Mesenchymal stem cell (in vitro differentiated cells and primary cell): ENCODE results near the gene RRAD.

ENCODE experiments used
- DNase-seq: peaks from one replicate; pipeline ENCODE4 v3.0.0-alpha.2; 2013
- H2AFZ ChIP-seq: one replicate; pipeline ENCODE4 v1.6.1; 2013; ENCODE audit warnings: low read depth, mild to moderate bottlenecking, control low read depth, inconsistent platforms, low read length, moderate library complexity
- H2AK5ac ChIP-seq: 2 replicates; pipeline ENCODE4 v1.6.1; 2013; ENCODE audit warnings: low read length, moderate library complexity, mild to moderate bottlenecking, inconsistent platforms; ENCODE audit not compliant: severe bottlenecking
- H2BK120ac ChIP-seq: one replicate; pipeline ENCODE4 v1.6.1; 2013; ENCODE audit warnings: low read depth, mild to moderate bottlenecking, inconsistent platforms, low read length, moderate library complexity
- H2BK12ac ChIP-seq, 2 experiments: one replicate each; pipeline ENCODE4 v1.6.1; 2013; ENCODE audit warnings: inconsistent platforms in 2 of 2, low read length in 2 of 2, mild to moderate bottlenecking in 2 of 2, moderate library complexity in 2 of 2, control low read depth in 1 of 2
- H2BK15ac ChIP-seq: one replicate; pipeline ENCODE4 v1.6.1; 2013; ENCODE audit warnings: mild to moderate bottlenecking, low read depth, inconsistent platforms; ENCODE audit not compliant: poor library complexity, severe bottlenecking
- H2BK5ac ChIP-seq: 2 replicates; pipeline ENCODE4 v1.6.1; 2013; ENCODE audit warnings: low read depth, mild to moderate bottlenecking, low read length, control low read depth, inconsistent platforms; ENCODE audit not compliant: poor library complexity, severe bottlenecking
- H3K14ac ChIP-seq, 2 experiments: one replicate each; pipeline ENCODE4 v1.6.1; 2013; ENCODE audit warnings: inconsistent platforms in 2 of 2, low read length in 2 of 2, control low read depth in 1 of 2, mild to moderate bottlenecking in 1 of 2, moderate library complexity in 1 of 2
- H3K18ac ChIP-seq, 2 experiments: one replicate each; pipeline ENCODE4 v1.6.1; 2013; ENCODE audit warnings: inconsistent platforms in 2 of 2, low read length in 2 of 2, control low read depth in 1 of 2, low read depth in 1 of 2, mild to moderate bottlenecking in 1 of 2
- H3K23ac ChIP-seq, 2 experiments: one replicate each; pipeline ENCODE4 v1.6.1; 2013; ENCODE audit warnings: inconsistent platforms in 2 of 2, low read length in 2 of 2, mild to moderate bottlenecking in 2 of 2, moderate library complexity in 2 of 2, control low read depth in 1 of 2
- H3K27ac ChIP-seq: 2 replicates; pipeline ENCODE4 v1.5.1; 2013; ENCODE audit warnings: mild to moderate bottlenecking, moderate library complexity, low read length, control low read depth, inconsistent platforms; ENCODE audit not compliant: poor library complexity, severe bottlenecking
- H3K27me3 ChIP-seq, 2 experiments: 2 replicates each; pipeline versions ENCODE4 v1.6.1 to v1.7.0; 2013; ENCODE audit warnings: low read length in 2 of 2, mild to moderate bottlenecking in 2 of 2, moderate library complexity in 2 of 2, control low read depth in 1 of 2, inconsistent platforms in 1 of 2; ENCODE audit not compliant: control insufficient read depth in 1 of 2, insufficient read depth in 1 of 2
- H3K36me3 ChIP-seq, 2 experiments: 2 replicates each; pipeline versions ENCODE4 v1.6.1 to v1.7.0; 2013; ENCODE audit warnings: low read length in 2 of 2, control low read depth in 1 of 2, inconsistent platforms in 1 of 2, low read depth in 1 of 2, mild to moderate bottlenecking in 1 of 2; ENCODE audit not compliant: insufficient read depth in 2 of 2, control insufficient read depth in 1 of 2
- H3K4ac ChIP-seq, 2 experiments: one replicate each; pipeline ENCODE4 v1.6.1; 2013; ENCODE audit warnings: inconsistent platforms in 2 of 2, low read length in 2 of 2, mild to moderate bottlenecking in 2 of 2, moderate library complexity in 2 of 2, control low read depth in 1 of 2, low read depth in 1 of 2
- H3K4me1 ChIP-seq: 2 replicates; pipeline ENCODE4 v1.6.1; 2013; ENCODE audit warnings: low read depth, low read length, control low read depth; ENCODE audit not compliant: control insufficient read depth, insufficient read depth
- H3K4me2 ChIP-seq: 2 replicates; pipeline ENCODE4 v1.6.1; 2013; ENCODE audit warnings: low read length, mild to moderate bottlenecking, inconsistent platforms; ENCODE audit not compliant: poor library complexity, severe bottlenecking
- H3K4me3 ChIP-seq, 2 experiments: 2 replicates each; pipeline versions ENCODE4 v1.5.1 to v1.7.0; 2013; ENCODE audit warnings: low read length in 2 of 2, mild to moderate bottlenecking in 2 of 2, control low read depth in 1 of 2, low read depth in 1 of 2; ENCODE audit not compliant: insufficient read depth in 1 of 2
- H3K79me1 ChIP-seq: replicated peaks from 2 replicates; pipeline ENCODE4 v1.6.1; 2013; ENCODE audit warnings: mild to moderate bottlenecking, control low read depth, low read length, inconsistent platforms; ENCODE audit not compliant: poor library complexity, severe bottlenecking
- H3K9ac ChIP-seq: 2 replicates; pipeline ENCODE4 v1.7.0; 2013; ENCODE audit warnings: mild to moderate bottlenecking, low read length, moderate library complexity
- H3K9me3 ChIP-seq: 2 replicates; pipeline ENCODE4 v1.7.0; 2013; ENCODE audit warnings: mild to moderate bottlenecking, low read length; ENCODE audit not compliant: control insufficient read depth
- H4K8ac ChIP-seq: one replicate; pipeline ENCODE4 v1.6.1; 2013; ENCODE audit warnings: inconsistent platforms, mild to moderate bottlenecking, low read length, moderate library complexity
- H4K91ac ChIP-seq: one replicate; pipeline ENCODE4 v1.6.1; 2013; ENCODE audit warnings: mild to moderate bottlenecking, low read length, inconsistent platforms
- WGBS: methylation state at CpG from one replicate; pipeline ENCODE4 v1.1.7; 2013; ENCODE audit warnings: mixed read lengths; 5-methylcytosine and 5-hydroxymethylcytosine counted together

Gene RRAD

DNA sequence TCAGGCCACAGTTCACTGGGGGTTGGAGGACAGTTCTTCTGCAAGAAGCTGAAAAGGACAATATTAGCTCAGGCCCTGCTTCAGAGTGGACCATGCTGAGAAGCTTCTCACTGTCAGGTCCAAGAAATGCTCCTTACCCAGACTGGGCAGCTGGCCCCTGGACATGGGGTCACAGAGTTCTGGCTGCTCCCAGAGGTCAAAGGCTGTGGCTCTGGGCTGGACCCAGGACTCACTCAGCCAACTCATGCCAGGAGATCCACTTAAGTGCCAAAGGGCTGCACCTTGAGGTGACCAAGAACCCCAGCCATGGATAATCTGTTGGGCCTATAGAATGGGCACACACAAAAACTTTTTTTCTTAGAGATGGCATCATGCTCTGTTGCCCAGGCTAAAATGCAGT is 14.0 kb upstream of the RRAD start:
- Histone ChIP-seq H3K4me2 (no peak overlapping the region), H2AK5ac (no peak overlapping the region), H3K23ac (no peak overlapping the region), H3K4me3 (no peak overlapping the region), H3K9ac (no peak overlapping the region), H3K9me3 (no peaks in the 10 kb centered on the region), H3K14ac (no peak overlapping the region), H3K18ac (no peak overlapping the region), H2BK120ac (no peak overlapping the region), H2BK15ac (no peak overlapping the region), H4K8ac (no peak overlapping the region), H2AFZ (no peak overlapping the region), H2BK12ac (no peak overlapping the region), H3K36me3 (peaks cover 63 to 74% of the 10 kb centered on the region in 2 experiments), H3K79me1 (peaks cover 36% of the 10 kb centered on the region), H3K27ac (no peak overlapping the region), H3K27me3 (no peaks in the 10 kb centered on the region), H4K91ac (no peak overlapping the region), H3K4me1 (peaks cover 15% of the 10 kb centered on the region), H3K4ac (no peak overlapping the region), H2BK5ac (no peak overlapping the region)
- DNase-seq: no peak

DNA sequence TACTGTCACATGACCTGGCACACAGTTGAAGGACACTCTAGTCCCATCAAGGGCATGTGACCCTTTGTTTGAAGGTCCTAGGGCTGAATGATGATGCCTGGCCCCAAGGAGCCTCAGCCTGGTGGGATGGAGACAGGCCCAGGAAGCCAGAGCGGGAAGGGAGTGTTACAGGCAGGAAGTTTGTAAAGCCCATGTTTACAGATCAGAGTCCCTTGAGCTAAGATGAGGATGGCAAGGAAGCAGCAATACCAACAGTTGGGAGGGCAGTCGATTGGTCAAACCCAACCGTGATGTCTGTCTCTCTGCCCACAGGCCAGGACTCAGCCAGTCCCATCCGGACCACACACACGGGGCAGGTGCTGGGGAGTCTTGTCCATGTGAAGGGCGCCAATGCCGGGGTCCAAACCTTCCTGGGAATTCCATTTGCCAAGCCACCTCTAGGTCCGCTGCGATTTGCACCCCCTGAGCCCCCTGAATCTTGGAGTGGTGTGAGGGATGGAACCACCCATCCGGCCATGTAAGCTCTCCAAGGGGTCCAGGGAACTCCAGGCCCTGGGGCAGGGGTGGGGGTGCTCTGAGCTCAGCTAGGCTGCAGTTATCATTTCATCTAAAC is 12.5 kb upstream of the RRAD start:
- H3K4me2 ChIP-seq: no peak overlapping the region
- H3K27me3 ChIP-seq: no peaks in the 10 kb centered on the region
- H2BK12ac ChIP-seq: no peak overlapping the region
- H3K36me3 ChIP-seq: peaks cover 51 to 60% of the 10 kb centered on the region in 2 experiments
- no peak overlapping the region for H2AK5ac ChIP-seq
- 91% methylated on average over 10 of the region's 10 CpGs for WGBS
- H4K91ac ChIP-seq: no peak overlapping the region
- H3K27ac ChIP-seq: no peak overlapping the region
- no peak overlapping the region for H3K4me3 ChIP-seq
- H3K4me1 ChIP-seq: peaks cover 19% of the 10 kb centered on the region
- no peak overlapping the region for H3K14ac ChIP-seq
- H3K23ac ChIP-seq: no peak overlapping the region
- H4K8ac ChIP-seq: no peak overlapping the region
- no peak overlapping the region for H2BK15ac ChIP-seq
- no peak overlapping the region for H2AFZ ChIP-seq
- no peak overlapping the region for H3K9ac ChIP-seq
- no peak overlapping the region for H3K18ac ChIP-seq
- H2BK5ac ChIP-seq: no peak overlapping the region
- no peak overlapping the region for H3K4ac ChIP-seq
- peaks cover 42% of the 10 kb centered on the region for H3K79me1 ChIP-seq
- DNase-seq: no peak
- no peaks in the 10 kb centered on the region for H3K9me3 ChIP-seq
- H2BK120ac ChIP-seq: no peak overlapping the region

DNA sequence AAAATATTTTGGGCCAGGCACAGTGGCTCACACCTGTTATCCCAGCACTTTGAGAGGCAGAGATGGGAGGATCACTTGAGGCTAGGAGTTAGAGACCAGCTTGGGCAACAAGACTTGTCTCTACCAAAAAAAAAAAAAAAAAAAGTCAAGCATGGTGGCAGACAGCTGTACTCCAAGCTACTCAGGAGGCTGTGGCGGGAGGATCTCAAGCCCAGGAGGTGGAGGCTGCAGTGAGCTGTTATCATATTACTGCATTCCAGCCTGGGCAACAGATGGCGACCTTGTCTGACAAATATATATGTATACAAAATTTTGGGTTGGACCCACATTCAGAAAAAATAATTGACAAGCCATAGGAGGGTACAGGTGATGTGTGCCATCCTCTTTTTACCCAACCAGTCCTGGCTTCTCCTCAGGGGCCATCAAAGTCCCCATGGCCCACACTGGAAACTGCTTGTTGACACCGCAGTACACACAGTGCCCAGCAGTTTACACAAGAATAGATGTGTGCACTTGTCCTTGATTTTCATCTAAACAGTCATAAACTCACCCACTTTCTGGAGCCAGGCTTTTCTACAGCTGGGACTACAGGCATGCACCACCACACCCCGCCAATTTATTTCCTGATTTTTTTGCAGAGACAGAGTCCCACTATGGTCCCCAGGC is 11.7 kb upstream of the RRAD start:
- H3K4me2 ChIP-seq: no peak overlapping the region
- H3K36me3 ChIP-seq: peaks cover 50 to 60% of the 10 kb centered on the region in 2 experiments
- H3K23ac ChIP-seq: no peak overlapping the region
- no peak overlapping the region for H2BK5ac ChIP-seq
- H3K79me1 ChIP-seq: peaks cover 42% of the 10 kb centered on the region
- no peak overlapping the region for H3K14ac ChIP-seq
- H3K9ac ChIP-seq: peak overlapping the region; percentile 100
- H3K4ac ChIP-seq: no peak overlapping the region
- peak overlapping the region in 1 of 2 experiments; percentile 99 for H3K4me3 ChIP-seq
- no peak overlapping the region for H2BK15ac ChIP-seq
- H2AFZ ChIP-seq: no peak overlapping the region
- no peak overlapping the region for H3K27ac ChIP-seq
- H2BK120ac ChIP-seq: no peak overlapping the region
- H4K8ac ChIP-seq: no peak overlapping the region
- H3K18ac ChIP-seq: no peak overlapping the region
- no peaks in the 10 kb centered on the region for H3K9me3 ChIP-seq
- no peak for DNase-seq
- no peak overlapping the region for H4K91ac ChIP-seq
- H3K4me1 ChIP-seq: peaks cover 25% of the 10 kb centered on the region
- WGBS: 92% methylated on average over 3 of the region's 4 CpGs
- H3K27me3 ChIP-seq: no peaks in the 10 kb centered on the region
- H2AK5ac ChIP-seq: no peak overlapping the region
- H2BK12ac ChIP-seq: no peak overlapping the region

DNA sequence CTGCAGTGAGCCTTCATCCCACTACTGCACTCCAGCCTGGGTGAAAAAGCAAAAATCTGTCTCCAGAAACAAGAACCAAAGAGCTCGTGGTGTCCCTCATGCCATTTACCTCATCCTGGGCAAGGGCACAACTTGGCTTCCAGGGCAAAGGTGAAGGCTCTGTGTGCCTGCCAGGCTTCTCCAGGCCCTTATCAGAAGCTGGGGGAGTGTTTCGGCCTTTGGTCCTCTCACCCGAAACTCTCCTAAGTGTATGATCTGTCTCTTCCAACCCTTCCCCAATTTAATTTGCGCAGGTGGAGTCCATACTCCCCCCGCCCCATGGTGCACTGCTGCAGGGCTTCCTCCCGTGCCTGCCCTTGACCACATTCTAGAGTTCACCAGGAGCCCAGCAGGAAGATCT is 11.1 kb upstream of the RRAD start:
- DNase-seq: no peak
- no peak overlapping the region for H2AK5ac ChIP-seq
- H3K18ac ChIP-seq: no peak overlapping the region
- H2BK15ac ChIP-seq: no peak overlapping the region
- peaks cover 42% of the 10 kb centered on the region for H3K79me1 ChIP-seq
- H3K9ac ChIP-seq: peak overlapping the region; percentile 100
- peak overlapping the region in 1 of 2 experiments; percentile 99 for H3K4me3 ChIP-seq
- no peak overlapping the region for H4K91ac ChIP-seq
- H3K4me2 ChIP-seq: no peak overlapping the region
- H2BK120ac ChIP-seq: no peak overlapping the region
- WGBS: 100% methylated on average over 6 of the region's 6 CpGs
- H3K36me3 ChIP-seq: peaks cover 47 to 60% of the 10 kb centered on the region in 2 experiments
- no peaks in the 10 kb centered on the region for H3K27me3 ChIP-seq
- H4K8ac ChIP-seq: no peak overlapping the region
- no peaks in the 10 kb centered on the region for H3K9me3 ChIP-seq
- no peak overlapping the region for H3K23ac ChIP-seq
- H3K4me1 ChIP-seq: peaks cover 25% of the 10 kb centered on the region
- H2AFZ ChIP-seq: no peak overlapping the region
- no peak overlapping the region for H3K27ac ChIP-seq
- H2BK12ac ChIP-seq: no peak overlapping the region
- H3K4ac ChIP-seq: no peak overlapping the region
- no peak overlapping the region for H2BK5ac ChIP-seq
- H3K14ac ChIP-seq: no peak overlapping the region
